GM18502 (cell line): ENCODE data around the gene MFGE8.

Experiments
- ATAC-seq: cut with Tn5 transposase; IDR thresholded peaks from one replicate; pipeline ENCODE4 v1.9.1; 2021; ENCODE audit warnings: mild to moderate bottlenecking; ENCODE audit not compliant: unreplicated experiment, poor library complexity

The MFGE8 gene

GRCh38 chr15:88920186-88920891, 7.2 kb upstream of the MFGE8 start:
- ATAC-seq, result no peak

- ATAC-seq, result peak; percentile 69
These were observed 5.6 kb upstream of the MFGE8 start for GRCh38 chr15:88918738-88919137.

DNA sequence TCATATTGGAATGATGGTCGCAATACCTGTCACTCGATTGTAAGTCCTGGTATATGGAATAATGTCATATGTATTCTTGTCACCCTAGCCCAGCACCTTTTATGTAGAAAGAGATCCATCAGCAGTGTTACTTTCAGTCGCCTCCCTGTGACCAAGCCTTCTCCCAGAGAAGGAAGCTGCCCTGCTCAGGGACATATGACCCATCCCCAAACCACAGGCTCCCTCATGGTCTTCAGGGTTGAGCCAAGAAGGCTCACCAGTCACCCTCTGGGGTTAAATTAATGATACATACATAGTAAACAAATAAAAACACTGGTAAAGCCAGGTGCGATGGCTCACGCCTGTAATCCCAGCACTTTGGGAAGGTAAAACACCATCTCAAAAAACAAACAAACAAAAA, 4.6 kb upstream of the MFGE8 start:
- ATAC-seq, result no peak

DNA sequence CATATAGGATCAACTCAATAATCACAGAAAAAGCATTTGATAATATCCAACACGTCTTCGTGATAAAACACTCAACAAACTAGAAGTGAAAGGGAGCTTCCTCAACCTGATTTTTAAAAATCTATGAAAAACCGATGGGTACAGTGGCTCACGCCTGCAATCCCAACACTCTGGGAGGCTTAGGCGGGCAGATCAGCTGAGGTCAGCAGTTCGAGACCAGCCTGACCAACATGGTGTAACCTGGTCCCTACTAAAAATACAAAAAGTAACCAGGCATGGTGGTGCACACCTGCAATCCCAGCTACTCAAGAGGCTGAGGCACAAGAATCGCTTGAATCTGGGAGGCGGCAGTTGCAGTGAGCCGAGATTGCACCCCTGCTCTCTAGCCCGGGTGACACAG, 2.2 kb upstream of the MFGE8 start:
- ATAC-seq, result no peak

- no peak for ATAC-seq
These were observed 631 bp upstream of the MFGE8 start for GRCh38 chr15:88913850-88914169.

GRCh38 chr15:88912500-88912921, 668 bp downstream of the MFGE8 start:
- ATAC-seq, result no peak

- ATAC-seq, result no peak
These were observed 1.4 kb downstream of the MFGE8 start for GRCh38 chr15:88911766-88912118.

DNA sequence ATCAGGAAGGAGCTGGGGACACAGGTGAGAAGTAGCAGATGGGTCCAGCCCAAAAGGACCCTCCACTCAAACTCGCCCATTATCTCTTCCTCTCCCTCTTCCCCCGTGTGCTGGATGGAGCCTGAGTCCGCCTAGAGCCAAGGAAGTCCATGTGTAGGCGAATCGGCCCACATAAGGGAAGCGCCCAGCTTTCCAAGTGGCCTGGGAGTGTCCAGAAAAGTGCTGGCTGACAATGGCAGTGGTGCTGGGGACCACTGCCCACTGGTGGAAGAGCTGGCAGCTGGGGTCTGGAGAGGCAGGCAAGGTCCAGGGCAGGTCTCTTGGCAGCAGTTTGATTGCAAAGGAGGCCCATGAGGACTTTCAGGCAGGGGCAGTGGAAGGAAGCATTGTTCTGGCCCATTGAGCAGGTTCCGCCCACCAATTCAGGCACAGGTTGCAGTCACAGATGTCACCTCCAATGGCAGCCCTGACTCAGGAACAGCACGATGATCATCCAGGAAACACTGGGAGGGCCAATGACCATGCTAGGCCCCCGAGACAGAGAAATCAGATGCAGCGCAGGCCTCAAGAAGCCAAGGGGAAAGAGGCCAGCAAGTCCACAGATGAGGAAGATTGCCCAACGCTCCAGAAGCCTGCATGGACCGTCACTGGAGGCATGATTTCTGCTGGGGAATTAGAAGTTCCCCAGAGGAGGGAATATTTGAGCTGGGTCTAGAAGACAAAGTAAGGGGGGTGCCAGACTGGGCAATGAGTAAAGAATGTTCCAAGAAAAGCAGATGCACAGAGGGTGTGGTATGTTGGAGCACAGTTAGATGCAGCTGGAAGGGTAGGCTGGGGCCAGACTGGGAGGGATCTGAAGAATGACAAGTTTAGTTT, 3.0 kb downstream of the MFGE8 start:
- ATAC-seq, result no peak

DNA sequence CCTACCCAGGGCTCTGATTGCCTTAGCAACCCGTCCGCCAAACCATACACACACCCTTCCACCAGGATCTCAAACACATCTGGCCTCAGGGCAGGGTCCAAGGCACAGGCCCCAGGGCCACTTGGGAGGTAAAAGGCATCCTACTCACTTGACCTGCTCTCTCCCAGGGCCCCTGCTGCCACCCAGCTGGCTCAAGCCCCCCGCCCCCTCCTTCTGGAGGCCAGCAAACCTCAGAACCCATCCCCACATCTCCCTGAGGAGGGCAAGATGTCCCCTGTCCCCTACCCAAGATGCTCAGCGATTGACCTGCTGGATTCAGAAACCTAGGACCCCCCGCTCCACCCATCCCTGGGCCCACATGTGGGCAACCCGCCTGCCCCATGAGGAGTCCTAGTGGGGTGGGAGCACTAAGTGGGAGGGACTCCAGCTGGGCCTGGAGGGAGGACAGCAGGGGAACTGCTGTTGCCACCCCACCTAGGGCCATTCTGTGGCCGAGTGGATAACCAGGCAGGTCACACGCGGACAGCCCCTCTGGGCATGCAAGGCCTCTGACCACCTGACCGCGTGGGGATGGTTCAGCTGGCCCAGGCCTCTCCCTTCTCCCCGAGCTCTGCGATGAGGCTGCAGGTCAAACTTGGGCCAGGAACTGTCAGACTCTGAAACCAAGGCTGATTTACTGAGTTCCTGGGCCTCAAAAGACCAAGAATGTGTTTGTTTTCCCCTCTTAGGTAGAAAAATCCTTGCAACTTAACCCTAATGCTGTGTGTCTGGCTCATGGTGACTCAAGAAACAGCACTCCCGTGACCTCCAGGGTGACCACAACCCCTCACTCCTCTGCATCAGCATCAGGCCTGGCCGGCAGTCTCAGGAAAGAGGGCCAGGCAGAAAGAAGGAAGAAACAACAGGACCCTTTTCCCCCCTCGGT, 4.2 kb downstream of the MFGE8 start:
- no peak for ATAC-seq

- ATAC-seq, result no peak
These were observed 5.1 kb downstream of the MFGE8 start for GRCh38 chr15:88908123-88908522.

DNA sequence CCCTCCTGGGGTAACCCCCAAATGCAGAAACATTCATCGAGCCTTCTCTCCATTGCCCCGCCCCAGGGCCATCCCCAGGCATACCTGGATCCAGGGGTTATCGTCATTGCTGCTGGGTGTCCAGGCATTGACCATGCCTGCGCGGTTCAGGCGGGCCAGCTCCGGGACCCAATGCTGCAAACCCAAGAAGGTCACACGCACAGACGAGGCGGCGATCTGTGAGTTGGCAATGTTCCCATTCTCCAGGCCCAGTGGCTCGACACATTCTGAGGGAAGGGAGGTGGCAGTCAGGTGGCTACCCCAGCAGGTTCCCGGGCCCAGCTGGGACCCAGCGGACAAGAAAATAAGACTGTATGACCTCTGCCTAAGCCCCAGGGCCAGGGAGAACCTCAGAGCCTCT, 6.1 kb downstream of the MFGE8 start:
- ATAC-seq, result no peak

DNA sequence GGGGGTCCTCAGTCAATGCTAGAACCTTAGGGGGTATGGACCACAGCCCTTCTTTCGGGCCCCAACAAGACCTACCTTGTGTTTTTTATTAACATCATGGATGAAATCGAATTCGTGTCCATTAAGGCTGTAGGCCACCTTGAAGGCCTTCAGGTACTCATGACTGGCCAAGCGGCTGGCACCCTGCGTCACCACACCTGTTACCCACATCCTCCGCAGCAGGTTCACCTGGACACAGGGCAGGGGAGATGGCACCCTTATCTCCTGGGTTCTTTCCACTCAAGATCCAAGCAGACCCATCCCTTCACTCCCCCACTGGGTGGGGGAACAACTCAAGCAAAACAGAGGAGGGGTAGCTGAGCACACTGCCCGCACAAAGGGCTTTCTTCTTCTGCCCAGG, 6.6 kb downstream of the MFGE8 start:
- no peak for ATAC-seq

- ATAC-seq, result no peak
These were observed 7.0 kb downstream of the MFGE8 start for GRCh38 chr15:88906130-88906529.

DNA sequence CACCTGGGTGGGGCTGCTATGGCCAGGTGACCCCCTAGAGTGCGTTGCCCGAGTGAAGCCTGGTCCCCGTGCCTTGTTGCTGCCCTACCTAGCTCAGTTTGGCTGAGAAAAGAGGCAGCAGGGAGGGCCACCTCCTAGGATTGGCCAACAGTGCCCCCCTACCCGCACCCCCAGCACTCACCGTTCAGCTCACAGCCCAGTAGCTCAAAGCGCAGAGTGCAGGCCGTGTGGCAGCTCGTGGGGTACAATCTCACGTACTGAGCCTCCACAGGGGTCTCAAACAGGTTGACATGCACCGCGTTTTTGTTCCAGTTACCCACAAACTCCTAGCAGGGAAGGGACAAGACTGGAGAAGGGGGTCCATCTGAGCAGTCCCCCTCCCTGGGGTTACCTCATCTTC, 7.6 kb downstream of the MFGE8 start:
- no peak for ATAC-seq

DNA sequence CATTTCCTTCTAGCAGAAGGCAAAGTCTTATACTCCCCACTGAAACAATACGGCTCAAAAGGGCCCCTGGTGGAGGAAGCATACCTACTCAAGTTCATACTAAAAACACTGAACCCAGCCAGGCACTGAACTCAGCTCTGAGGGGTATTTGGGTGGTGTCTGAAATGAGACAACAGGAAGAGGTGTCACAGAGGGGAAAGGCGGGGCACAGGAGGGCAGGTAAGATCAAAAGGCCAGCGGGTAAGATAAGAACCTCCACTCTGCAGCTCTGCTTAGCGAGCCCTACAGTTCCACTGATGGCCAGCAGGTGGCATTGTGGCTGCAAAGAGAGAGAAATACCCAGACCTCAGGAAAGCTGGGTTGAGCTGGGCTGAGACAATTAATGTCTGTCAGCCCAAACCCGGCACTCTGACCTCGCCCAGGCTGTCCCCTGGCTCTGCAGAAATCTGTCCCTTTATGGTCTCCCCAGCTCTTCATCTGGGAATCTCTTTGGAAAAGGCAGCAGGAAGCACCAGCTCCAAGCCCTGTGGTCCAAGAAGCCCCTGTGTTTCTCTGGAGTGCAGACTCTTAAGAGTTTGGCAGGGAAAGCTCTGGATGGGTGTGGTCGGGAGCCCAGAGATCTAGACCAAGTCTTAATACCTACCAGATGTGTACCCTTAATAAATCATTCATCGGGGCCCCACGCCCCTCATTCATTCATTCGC, 8.4 kb downstream of the MFGE8 start:
- peak; percentile 80 for ATAC-seq

- no peak for ATAC-seq
These were observed 8.9 kb downstream of the MFGE8 start for GRCh38 chr15:88904257-88904623.

GRCh38 chr15:88902846-88903245, 10.3 kb downstream of the MFGE8 start:
- ATAC-seq, result no peak

- ATAC-seq, result no peak
These were observed 10.9 kb downstream of the MFGE8 start for GRCh38 chr15:88902221-88902835.

DNA sequence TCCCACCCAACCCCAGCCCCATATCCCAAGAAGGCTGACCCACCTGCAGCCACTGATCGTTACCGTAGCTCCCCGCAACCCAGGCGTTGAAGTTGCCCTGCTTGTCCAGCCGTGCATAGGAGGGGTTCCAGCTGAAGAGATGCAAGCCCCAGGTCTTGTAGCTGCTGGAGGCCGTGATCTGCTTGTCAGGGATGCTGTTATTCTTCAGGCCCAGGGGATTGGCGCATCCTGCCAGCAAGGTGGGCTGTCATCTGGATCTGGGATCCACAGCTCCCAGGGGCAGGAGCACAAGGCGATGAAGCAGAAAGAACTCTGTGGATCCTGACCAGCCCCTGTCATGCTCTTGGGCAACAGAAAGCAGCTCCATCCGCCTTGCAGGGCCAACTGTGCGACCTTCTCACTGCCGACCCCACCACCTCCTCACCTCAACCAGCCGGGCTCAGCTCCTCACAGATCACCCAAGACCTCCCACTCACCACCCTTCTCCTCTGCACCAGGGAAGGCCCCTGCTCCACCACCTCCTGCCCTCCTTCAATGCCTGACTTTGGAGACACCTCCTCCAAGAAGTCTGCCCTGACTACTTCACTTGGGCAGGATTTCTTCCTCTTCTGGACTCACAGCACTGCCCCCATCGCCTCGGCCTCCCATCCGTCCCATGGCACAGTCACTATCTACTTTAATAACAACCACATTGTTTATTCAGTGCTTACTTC, 11.5 kb downstream of the MFGE8 start:
- ATAC-seq, result no peak
